Stimulated activated CD8-positive, alpha-beta memory T cell treated with anti-CD3 and anti-CD28 coated beads, Interleukin-15, amount 100 ng/mL, for 1 hour (primary cell): ENCODE data around the gene APP.
"Not testable (repeated sequence)": the region's sequence is repeated elsewhere in the genome, so short reads cannot be mapped to it uniquely, and the experiment has no call there.

Experiments used
- DNase-seq: peaks from one replicate; pipeline ENCODE4 v3.0.0-alpha.2; 2020; ENCODE audit warnings: low read depth

APP gene

GRCh38 chr21:26067836-26068594 lies 102.6 kb downstream of the APP start:
- no peak for DNase-seq

- DNase-seq, result no peak
Observed at GRCh38 chr21:26064506-26064905, 106.1 kb downstream of the APP start.

GRCh38 chr21:26061437-26061836 lies 109.1 kb downstream of the APP start:
- no peak for DNase-seq

- no peak for DNase-seq
Observed at GRCh38 chr21:26060335-26061115, 110.0 kb downstream of the APP start.

DNA sequence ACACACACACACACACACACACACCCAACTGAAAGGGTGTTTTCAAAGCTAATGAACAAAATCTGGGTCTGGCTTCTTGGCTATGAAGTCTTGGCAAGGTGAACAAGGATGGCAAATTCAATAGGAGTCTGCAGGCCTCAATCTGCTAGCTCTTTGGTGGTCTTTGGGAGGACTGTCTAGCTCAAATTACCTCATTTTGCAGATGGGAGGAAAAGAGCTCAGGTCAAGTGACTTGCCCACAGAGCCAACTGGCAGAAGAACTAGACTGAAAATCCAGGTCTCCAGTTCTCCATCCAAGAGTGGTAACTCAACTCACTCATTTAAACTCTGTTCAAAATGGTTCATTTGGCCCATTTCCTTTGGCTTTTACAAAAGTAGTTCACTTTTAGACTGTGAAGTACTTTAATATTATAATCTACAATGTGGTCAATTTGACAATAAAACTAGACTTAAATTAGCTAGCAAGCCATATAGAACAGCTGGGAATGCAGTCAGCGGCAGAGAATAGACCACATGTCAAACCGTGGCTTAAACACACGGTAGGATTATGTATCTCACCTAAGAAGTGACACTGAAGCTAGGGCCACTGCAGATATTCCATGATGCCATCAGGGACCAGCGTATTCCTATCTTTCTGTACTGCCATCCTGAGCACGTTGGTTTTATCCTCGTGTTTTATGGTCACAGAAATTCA lies 112.9 kb downstream of the APP start:
- no peak for DNase-seq

GRCh38 chr21:26055841-26056264 lies 114.7 kb downstream of the APP start:
- no peak for DNase-seq

GRCh38 chr21:26055010-26055409 lies 115.6 kb downstream of the APP start:
- no peak for DNase-seq

- DNase-seq, result no peak
Observed at GRCh38 chr21:26052057-26052456, 118.5 kb downstream of the APP start.

DNA sequence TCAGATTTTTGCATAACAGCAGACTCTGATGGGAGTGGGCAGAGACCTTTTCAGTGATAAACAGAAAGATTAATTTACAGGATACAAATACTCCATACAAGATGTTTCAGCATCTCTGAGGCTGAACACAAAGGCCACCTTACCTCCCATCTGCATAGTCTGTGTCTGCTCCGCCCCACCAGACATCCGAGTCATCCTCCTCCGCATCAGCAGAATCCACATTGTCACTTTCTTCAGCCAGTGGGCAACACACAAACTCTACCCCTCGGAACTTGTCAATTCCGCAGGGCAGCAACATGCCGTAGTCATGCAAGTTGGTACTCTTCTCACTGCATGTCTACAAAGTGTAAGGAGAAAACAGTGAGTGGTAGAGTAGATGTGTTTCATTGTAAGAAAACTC lies 119.7 kb downstream of the APP start:
- DNase-seq, result no peak

- DNase-seq, result no peak
Observed at GRCh38 chr21:26049803-26050202, 120.8 kb downstream of the APP start.

DNA sequence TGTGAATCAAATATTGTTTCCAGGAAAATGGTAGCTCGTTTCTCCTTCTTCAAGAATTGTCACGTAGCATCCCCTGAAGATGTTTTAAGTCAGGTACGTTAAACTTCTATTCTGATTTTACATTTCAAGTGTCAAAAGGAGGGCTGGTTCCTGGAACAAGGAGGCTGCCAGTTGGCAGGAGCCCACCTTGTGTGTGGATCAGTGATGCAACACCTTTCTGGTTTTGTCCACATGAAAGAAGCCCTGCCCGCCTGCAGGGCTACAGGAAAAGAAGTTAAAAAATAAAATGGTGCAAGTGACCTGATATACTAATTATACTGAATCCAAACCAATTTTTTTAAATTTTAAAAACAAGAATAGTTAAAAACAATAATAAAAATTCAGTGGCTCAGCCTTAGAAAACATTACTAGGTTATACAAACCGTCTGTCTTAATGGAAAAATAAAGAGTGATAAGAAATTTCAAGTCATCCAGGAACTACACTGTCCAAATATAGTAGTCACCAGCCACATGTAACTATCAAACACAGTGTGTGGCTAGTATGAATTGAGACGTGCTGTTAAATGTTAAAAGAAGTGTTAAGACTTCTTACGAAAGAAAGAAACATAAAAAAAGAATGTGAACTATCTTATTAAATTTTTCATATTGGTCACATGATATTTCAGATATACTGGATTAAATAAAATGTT lies 123.1 kb downstream of the APP start:
- DNase-seq, result no peak

DNA sequence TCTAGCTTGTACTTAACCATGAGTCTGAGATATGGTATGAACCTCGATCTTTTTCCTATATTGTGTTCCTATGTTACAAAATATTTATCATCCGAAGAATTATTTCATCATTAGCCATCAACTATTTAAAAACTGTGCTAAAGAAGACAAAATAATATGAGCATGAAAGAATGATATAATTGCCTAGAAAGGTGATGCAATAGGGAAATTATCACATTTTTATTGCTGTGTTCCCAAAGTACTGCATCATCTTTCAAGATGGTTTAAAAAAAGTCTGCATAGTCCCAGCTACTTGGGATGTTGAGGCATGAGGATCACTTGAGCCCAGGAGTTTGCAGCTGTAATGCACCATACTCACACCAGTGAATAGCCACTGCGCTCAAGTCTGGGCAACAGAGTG lies 126.7 kb downstream of the APP start:
- DNase-seq, result no peak

DNA sequence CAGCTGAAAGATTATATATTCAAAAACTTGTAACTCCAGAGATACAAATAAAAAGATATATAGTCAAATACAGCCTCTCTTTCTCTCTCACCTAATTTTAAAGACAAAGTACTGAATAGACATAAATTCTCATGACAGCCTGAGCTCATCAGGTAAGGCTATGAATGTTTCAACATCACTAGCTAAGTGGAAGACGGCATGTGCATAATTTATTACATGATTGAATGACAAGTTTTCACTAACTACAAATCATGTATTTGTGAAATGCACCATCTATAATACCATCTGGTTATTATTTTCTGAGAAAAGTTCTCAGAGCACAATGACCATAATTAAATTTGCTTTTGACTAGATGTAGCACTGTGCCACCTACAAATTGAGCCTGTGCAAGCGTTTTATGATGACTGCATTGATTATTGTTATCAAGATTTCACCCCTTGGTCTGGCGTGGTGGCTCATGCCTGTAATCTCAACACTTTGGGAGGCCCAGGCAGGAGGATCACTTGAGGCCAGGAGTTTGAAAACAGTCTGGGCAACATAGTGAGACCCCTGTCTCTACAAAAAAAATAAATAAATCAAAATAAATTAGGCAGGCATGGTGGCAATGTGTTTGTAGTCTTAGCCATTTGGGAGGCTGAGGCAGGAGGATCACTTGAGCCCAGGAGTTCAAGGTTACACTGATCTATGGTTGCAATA lies 128.2 kb downstream of the APP start:
- DNase-seq, result no peak

DNA sequence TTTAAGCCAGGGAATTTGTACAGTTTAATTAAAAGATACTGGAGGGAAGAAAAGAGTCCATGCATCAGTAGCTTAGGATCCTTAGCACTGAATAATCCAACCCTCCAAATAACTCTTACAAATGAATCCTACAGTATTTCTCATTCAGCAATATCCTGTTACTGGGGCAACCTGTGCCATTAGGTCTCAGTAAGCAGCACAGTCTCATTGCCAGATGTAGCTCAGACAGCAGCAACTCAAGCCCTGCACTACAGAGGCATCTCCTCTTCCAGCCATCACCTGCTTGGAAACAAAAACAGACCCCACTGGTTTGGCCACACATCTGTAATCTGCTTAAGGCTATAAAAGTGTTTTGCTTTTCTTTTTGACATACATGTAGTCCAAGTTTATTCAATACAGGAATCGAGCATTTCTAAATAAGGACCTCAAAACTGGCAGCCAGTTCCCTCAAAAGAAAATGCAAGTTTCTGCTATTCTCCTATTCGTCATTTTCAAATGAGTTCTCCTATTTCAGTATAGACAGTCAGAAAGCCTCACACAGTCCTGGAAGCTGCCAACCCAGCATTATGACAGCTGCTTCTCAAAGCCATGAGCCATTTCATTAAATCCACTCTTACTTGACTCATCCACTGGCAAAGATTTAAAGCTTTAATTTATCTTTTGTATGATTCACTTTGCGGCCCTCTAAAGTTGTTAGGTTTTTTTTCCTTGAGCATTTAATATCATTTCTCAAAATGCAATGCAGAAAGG lies 129.0 kb downstream of the APP start:
- no peak for DNase-seq

GRCh38 chr21:26036916-26037315 lies 133.7 kb downstream of the APP start:
- DNase-seq, result no peak

- DNase-seq, result no peak
Observed at GRCh38 chr21:26032263-26032662, 138.3 kb downstream of the APP start.

GRCh38 chr21:26028183-26028582 lies 142.4 kb downstream of the APP start:
- DNase-seq, result no peak

GRCh38 chr21:26027696-26028095 lies 142.9 kb downstream of the APP start:
- DNase-seq, result no peak

DNA sequence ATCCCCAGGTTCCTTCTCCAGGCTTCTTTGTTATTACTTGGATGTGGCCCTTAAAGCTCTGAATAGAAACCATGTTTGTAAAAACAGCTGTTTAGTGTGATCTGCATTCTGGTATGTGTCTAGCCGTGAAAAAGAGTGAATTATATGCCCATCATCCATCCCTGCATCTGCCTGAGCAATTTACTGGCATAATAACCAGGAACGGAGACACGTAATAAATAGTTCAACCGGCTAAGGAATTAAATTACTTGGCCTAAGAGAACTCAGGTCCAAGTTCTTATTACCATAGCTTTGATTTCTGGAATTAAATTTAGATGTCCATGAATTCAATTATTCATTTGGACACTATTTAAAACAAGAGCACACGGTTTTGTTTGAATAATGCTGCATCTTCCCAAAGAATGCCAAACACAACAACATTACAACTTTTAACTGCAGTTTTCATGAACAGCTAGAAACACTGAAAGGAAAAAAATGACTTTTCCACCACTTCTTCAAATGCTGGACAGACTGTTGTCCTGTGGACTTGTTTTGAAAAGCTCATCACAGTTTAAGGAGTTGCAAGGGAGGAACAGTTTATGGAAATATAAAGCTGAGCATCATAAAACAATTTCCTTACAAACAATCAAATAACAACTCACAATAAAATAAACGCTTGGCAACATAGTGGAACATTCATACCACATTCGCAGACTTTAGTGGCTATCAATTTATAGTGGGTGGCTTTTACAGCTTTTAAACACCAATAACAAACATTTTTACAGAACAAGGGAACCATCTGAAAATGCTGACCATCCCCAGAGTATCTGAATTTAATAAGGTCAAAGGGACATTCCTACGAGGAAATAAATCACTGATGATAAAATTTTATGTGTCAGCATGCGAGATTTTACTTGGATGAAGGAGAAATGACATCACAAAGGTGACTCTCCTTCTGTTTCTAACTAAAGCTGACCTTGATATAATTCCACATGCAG lies 144.7 kb downstream of the APP start:
- DNase-seq, result no peak

GRCh38 chr21:26023406-26023805 lies 147.2 kb downstream of the APP start:
- not testable (repeated sequence) for DNase-seq
